H9 (cell line): ENCODE results near the gene MRPS31. TPM values are rescaled to one million over a fixed set of nuclear protein-coding genes. Genes with fewer than 3 reads are reported as not detected.

Experiments
- DNase-seq: peaks from one replicate; pipeline ENCODE4 v3.0.0-alpha.2; 2017
- H2AFZ ChIP-seq: one replicate; pipeline ENCODE4 v1.6.1; 2013; ENCODE audit warnings: mild to moderate bottlenecking, low read length, control low read depth, moderate library complexity
- H2AK5ac ChIP-seq: 2 replicates; pipeline ENCODE4 v1.6.1; 2013; ENCODE audit warnings: low read length, control low read depth, mixed read lengths; ENCODE audit not compliant: insufficient read length
- H2BK120ac ChIP-seq: one replicate; pipeline ENCODE4 v1.6.1; 2013; ENCODE audit warnings: low read depth, mild to moderate bottlenecking, low read length, control low read depth, inconsistent platforms; ENCODE audit not compliant: poor library complexity, severe bottlenecking
- H2BK12ac ChIP-seq: 2 replicates; pipeline ENCODE4 v1.6.1; 2013; ENCODE audit warnings: low read length, control low read depth, mixed read lengths, low read depth; ENCODE audit not compliant: insufficient read length
- H2BK15ac ChIP-seq: 2 replicates; pipeline ENCODE4 v1.6.1; 2013; ENCODE audit warnings: low read depth, low read length, control low read depth
- H2BK20ac ChIP-seq: one replicate; pipeline ENCODE4 v1.6.1; 2013; ENCODE audit warnings: low read depth, mild to moderate bottlenecking, low read length, control low read depth, inconsistent platforms; ENCODE audit not compliant: poor library complexity, severe bottlenecking
- H2BK5ac ChIP-seq: 2 replicates; pipeline ENCODE4 v1.6.1; 2013; ENCODE audit warnings: low read length, control low read depth, mixed read lengths; ENCODE audit not compliant: insufficient read length
- H3K14ac ChIP-seq: 2 replicates; pipeline ENCODE4 v1.6.1; 2013; ENCODE audit warnings: low read length, control low read depth; ENCODE audit not compliant: insufficient read depth
- H3K18ac ChIP-seq: 2 replicates; pipeline ENCODE4 v1.6.1; 2013; ENCODE audit warnings: low read depth, mild to moderate bottlenecking, mixed read lengths, low read length, control low read depth; ENCODE audit not compliant: insufficient read length
- H3K23ac ChIP-seq: 2 replicates; pipeline ENCODE4 v1.6.1; 2013; ENCODE audit warnings: low read length, control low read depth, mixed read lengths, low read depth; ENCODE audit not compliant: insufficient read length
- H3K23me2 ChIP-seq: 2 replicates; pipeline ENCODE4 v1.6.1; 2013; ENCODE audit warnings: low read depth, mild to moderate bottlenecking, mixed read lengths, low read length, control low read depth; ENCODE audit not compliant: insufficient read length, poor library complexity, severe bottlenecking
- H3K27ac ChIP-seq: 2 replicates; pipeline ENCODE4 v1.5.1; 2013; ENCODE audit warnings: low read length, control low read depth, mixed read lengths, low read depth; ENCODE audit not compliant: insufficient read length
- H3K27me3 ChIP-seq: 2 replicates; pipeline ENCODE4 v1.6.1; 2013; ENCODE audit warnings: low read length, control low read depth, inconsistent platforms; ENCODE audit not compliant: insufficient read depth
- H3K4ac ChIP-seq: 2 replicates; pipeline ENCODE4 v1.6.1; 2013; ENCODE audit warnings: low read depth, mild to moderate bottlenecking, control low read depth, inconsistent platforms, low read length, moderate library complexity
- H3K4me1 ChIP-seq: 2 replicates; pipeline ENCODE4 v1.6.1; 2013; ENCODE audit warnings: low read length, control low read depth, inconsistent platforms; ENCODE audit not compliant: insufficient read depth
- H3K4me2 ChIP-seq: 2 replicates; pipeline ENCODE4 v1.6.1; 2013; ENCODE audit warnings: low read length, control low read depth, mixed read lengths; ENCODE audit not compliant: insufficient read length, insufficient read depth
- H3K56ac ChIP-seq: 2 replicates; pipeline ENCODE4 v1.6.1; 2013; ENCODE audit warnings: low read depth, mild to moderate bottlenecking, mixed read lengths, low read length, control low read depth; ENCODE audit not compliant: insufficient read length
- H3K79me1 ChIP-seq: 2 replicates; pipeline ENCODE4 v1.6.1; 2013; ENCODE audit warnings: low read depth, mild to moderate bottlenecking, moderate library complexity, low read length, control low read depth, inconsistent platforms; ENCODE audit not compliant: insufficient read depth, poor library complexity, severe bottlenecking
- H3K79me2 ChIP-seq: 2 replicates; pipeline ENCODE4 v1.6.1; 2013; ENCODE audit warnings: low read length, control low read depth, inconsistent platforms; ENCODE audit not compliant: insufficient read depth
- H3K9ac ChIP-seq: 2 replicates; pipeline ENCODE4 v1.6.1; 2013; ENCODE audit warnings: low read length, control low read depth, mixed read lengths; ENCODE audit not compliant: insufficient read length; ENCODE audit errors: extremely low read depth
- H3K9me3 ChIP-seq: one replicate; pipeline ENCODE4 v1.6.1; 2013; ENCODE audit warnings: low read depth, low read length, inconsistent platforms; ENCODE audit not compliant: control insufficient read depth
- H3T11ph ChIP-seq: one replicate; pipeline ENCODE4 v1.6.1; 2013; ENCODE audit warnings: mild to moderate bottlenecking, low read length, control low read depth, inconsistent platforms
- H4K20me1 ChIP-seq: one replicate; pipeline ENCODE4 v1.6.1; 2013; ENCODE audit not compliant: control insufficient read depth, insufficient read length, insufficient read depth
- H4K5ac ChIP-seq: 2 replicates; pipeline ENCODE4 v1.6.1; 2013; ENCODE audit warnings: low read depth, mild to moderate bottlenecking, mixed read lengths, low read length, control low read depth; ENCODE audit not compliant: insufficient read length
- H4K8ac ChIP-seq: replicated peaks from 2 replicates; pipeline ENCODE4 v1.6.1; 2013; ENCODE audit warnings: low read length, control low read depth, mixed read lengths, low read depth; ENCODE audit not compliant: insufficient read length
- H4K91ac ChIP-seq: 2 replicates; pipeline ENCODE4 v1.6.1; 2013; ENCODE audit warnings: low read depth, mild to moderate bottlenecking, moderate library complexity, mixed read lengths, low read length, control low read depth; ENCODE audit not compliant: insufficient read length
- H3K27ac Mint-ChIP-seq, 3 experiments: 2 replicates in 2 of 3; 3 replicates in 1 of 3; pipeline ENCODE4 v1.8.0; 2020 to 2021; ENCODE audit warnings: mixed read lengths in 3 of 3, mild to moderate bottlenecking in 1 of 3, moderate library complexity in 1 of 3
- H3K27me3 Mint-ChIP-seq: 2 replicates; pipeline ENCODE4 v1.8.0; 2021; ENCODE audit warnings: low read depth, mild to moderate bottlenecking, moderate library complexity, mixed read lengths
- H3K36me3 Mint-ChIP-seq, 3 experiments: 2 replicates in 2 of 3; 3 replicates in 1 of 3; pipeline ENCODE4 v1.8.0; 2020 to 2021; ENCODE audit warnings: low read depth in 3 of 3, mixed read lengths in 3 of 3; ENCODE audit not compliant: insufficient read depth in 1 of 3
- H3K4me1 Mint-ChIP-seq, 2 experiments: 2 replicates each; pipeline ENCODE4 v1.8.0; 2020; ENCODE audit warnings: mixed read lengths in 2 of 2
- H3K4me3 Mint-ChIP-seq, 2 experiments: 2 replicates in 1 of 2; 3 replicates in 1 of 2; pipeline ENCODE4 v1.8.0; 2020 to 2021; ENCODE audit warnings: mild to moderate bottlenecking in 2 of 2, mixed read lengths in 2 of 2, moderate library complexity in 1 of 2
- H3K9me3 Mint-ChIP-seq, 2 experiments: 2 replicates in 1 of 2; 3 replicates in 1 of 2; pipeline ENCODE4 v1.8.0; 2020; ENCODE audit warnings: mild to moderate bottlenecking in 2 of 2, mixed read lengths in 2 of 2, moderate library complexity in 1 of 2
- CTCF ChIP-seq: fragments of 200-600 bp; sonication (generic); conservative IDR thresholded peaks from 3 replicates; pipeline ENCODE4 v1.8.0; 2021; ENCODE audit warnings: antibody characterized with exemption, mild to moderate bottlenecking
- WGBS: extraction: QIAGEN DNeasy Blood & Tissue Kit; methylation state at CpG from one replicate; pipeline ENCODE4 v1.1.7; 2013; ENCODE audit warnings: missing lambda C conversion rate, low lambda C conversion rate, mixed read lengths; ENCODE audit not compliant: insufficient read length; ENCODE audit errors: extremely low coverage; 5-methylcytosine and 5-hydroxymethylcytosine counted together
- total RNA-seq: library from RNA; stranded (reverse); gene quantifications from 2 replicates; pipeline ENCODE4 v1.2.1, GENCODE V29; 2021

The MRPS31 gene
- total RNA-seq, 1 experiment from 2014 or later = 27.3 TPM

- Mint-ChIP-seq H3K4me3 (no peak overlapping the region), H3K27me3 (no peaks in the 10 kb centered on the region), H3K27ac (no peak overlapping the region), H3K4me1 (no peaks in the 10 kb centered on the region), H3K36me3 (peaks cover 5 to 46% (median 41%) of the 10 kb centered on the region in 3 experiments; a peak in 6 of 7 replicates), H3K9me3 (no peaks in the 10 kb centered on the region)
- no peaks in the 10 kb centered on the region for H3K23me2 ChIP-seq
- H3K56ac ChIP-seq = no peak overlapping the region
- no peak overlapping the region for H3K4ac ChIP-seq
- no peaks in the 10 kb centered on the region for H4K20me1 ChIP-seq
- no peak overlapping the region for H3K4me2 ChIP-seq
- DNase-seq = no peak
- no CpG with 5 or more reads among the region's 5 CpGs for WGBS
- H3K23ac ChIP-seq = no peak overlapping the region
- H3K18ac ChIP-seq = no peak overlapping the region
- H3K79me1 ChIP-seq = no peaks in the 10 kb centered on the region
- H2BK15ac ChIP-seq = no peak overlapping the region
- no peak overlapping the region for H4K91ac ChIP-seq
- no peaks in the 10 kb centered on the region for H3K79me2 ChIP-seq
- no peak overlapping the region for H4K8ac ChIP-seq
- no peak overlapping the region for H3K27ac ChIP-seq
- no peak overlapping the region for H2AFZ ChIP-seq
- no peak overlapping the region for H2BK5ac ChIP-seq
- H2BK12ac ChIP-seq = no peak overlapping the region
- no peak overlapping the region for H2AK5ac ChIP-seq
- H2BK120ac ChIP-seq = no peak overlapping the region
- H3K9ac ChIP-seq = no peak overlapping the region
- H3K14ac ChIP-seq = no peak overlapping the region
- TF ChIP-seq CTCF = no peak
- H3K4me1 ChIP-seq = no peaks in the 10 kb centered on the region
- H3K27me3 ChIP-seq = no peaks in the 10 kb centered on the region; the same call in 1 of the 2 replicates
- H3T11ph ChIP-seq = no peak overlapping the region
- no peaks in the 10 kb centered on the region for H3K9me3 ChIP-seq
- no peak overlapping the region for H4K5ac ChIP-seq
- no peak overlapping the region for H2BK20ac ChIP-seq
These were observed 29.6 kb upstream of the MRPS31 start for GRCh38 chr13:40800559-40800958.
